H9 (cell line): ENCODE data around the gene ANXA7. TPM values are rescaled to one million over a fixed set of nuclear protein-coding genes. Genes with fewer than 3 reads are reported as not detected.

ENCODE experiments used
- DNase-seq: peaks from one replicate; pipeline ENCODE4 v3.0.0-alpha.2; 2017
- H2AFZ ChIP-seq: one replicate; pipeline ENCODE4 v1.6.1; 2013; ENCODE audit warnings: mild to moderate bottlenecking, low read length, control low read depth, moderate library complexity
- H2AK5ac ChIP-seq: 2 replicates; pipeline ENCODE4 v1.6.1; 2013; ENCODE audit warnings: low read length, control low read depth, mixed read lengths; ENCODE audit not compliant: insufficient read length
- H2BK120ac ChIP-seq: one replicate; pipeline ENCODE4 v1.6.1; 2013; ENCODE audit warnings: low read depth, mild to moderate bottlenecking, low read length, control low read depth, inconsistent platforms; ENCODE audit not compliant: poor library complexity, severe bottlenecking
- H2BK12ac ChIP-seq: 2 replicates; pipeline ENCODE4 v1.6.1; 2013; ENCODE audit warnings: low read length, control low read depth, mixed read lengths, low read depth; ENCODE audit not compliant: insufficient read length
- H2BK15ac ChIP-seq: 2 replicates; pipeline ENCODE4 v1.6.1; 2013; ENCODE audit warnings: low read depth, low read length, control low read depth
- H2BK20ac ChIP-seq: one replicate; pipeline ENCODE4 v1.6.1; 2013; ENCODE audit warnings: low read depth, mild to moderate bottlenecking, low read length, control low read depth, inconsistent platforms; ENCODE audit not compliant: poor library complexity, severe bottlenecking
- H2BK5ac ChIP-seq: 2 replicates; pipeline ENCODE4 v1.6.1; 2013; ENCODE audit warnings: low read length, control low read depth, mixed read lengths; ENCODE audit not compliant: insufficient read length
- H3K14ac ChIP-seq: 2 replicates; pipeline ENCODE4 v1.6.1; 2013; ENCODE audit warnings: low read length, control low read depth; ENCODE audit not compliant: insufficient read depth
- H3K18ac ChIP-seq: 2 replicates; pipeline ENCODE4 v1.6.1; 2013; ENCODE audit warnings: low read depth, mild to moderate bottlenecking, mixed read lengths, low read length, control low read depth; ENCODE audit not compliant: insufficient read length
- H3K23ac ChIP-seq: 2 replicates; pipeline ENCODE4 v1.6.1; 2013; ENCODE audit warnings: low read length, control low read depth, mixed read lengths, low read depth; ENCODE audit not compliant: insufficient read length
- H3K23me2 ChIP-seq: 2 replicates; pipeline ENCODE4 v1.6.1; 2013; ENCODE audit warnings: low read depth, mild to moderate bottlenecking, mixed read lengths, low read length, control low read depth; ENCODE audit not compliant: insufficient read length, poor library complexity, severe bottlenecking
- H3K27ac ChIP-seq: 2 replicates; pipeline ENCODE4 v1.5.1; 2013; ENCODE audit warnings: low read length, control low read depth, mixed read lengths, low read depth; ENCODE audit not compliant: insufficient read length
- H3K27me3 ChIP-seq: 2 replicates; pipeline ENCODE4 v1.6.1; 2013; ENCODE audit warnings: low read length, control low read depth, inconsistent platforms; ENCODE audit not compliant: insufficient read depth
- H3K4ac ChIP-seq: 2 replicates; pipeline ENCODE4 v1.6.1; 2013; ENCODE audit warnings: low read depth, mild to moderate bottlenecking, control low read depth, inconsistent platforms, low read length, moderate library complexity
- H3K4me1 ChIP-seq: 2 replicates; pipeline ENCODE4 v1.6.1; 2013; ENCODE audit warnings: low read length, control low read depth, inconsistent platforms; ENCODE audit not compliant: insufficient read depth
- H3K4me2 ChIP-seq: 2 replicates; pipeline ENCODE4 v1.6.1; 2013; ENCODE audit warnings: low read length, control low read depth, mixed read lengths; ENCODE audit not compliant: insufficient read length, insufficient read depth
- H3K56ac ChIP-seq: 2 replicates; pipeline ENCODE4 v1.6.1; 2013; ENCODE audit warnings: low read depth, mild to moderate bottlenecking, mixed read lengths, low read length, control low read depth; ENCODE audit not compliant: insufficient read length
- H3K79me1 ChIP-seq: 2 replicates; pipeline ENCODE4 v1.6.1; 2013; ENCODE audit warnings: low read depth, mild to moderate bottlenecking, moderate library complexity, low read length, control low read depth, inconsistent platforms; ENCODE audit not compliant: insufficient read depth, poor library complexity, severe bottlenecking
- H3K79me2 ChIP-seq: 2 replicates; pipeline ENCODE4 v1.6.1; 2013; ENCODE audit warnings: low read length, control low read depth, inconsistent platforms; ENCODE audit not compliant: insufficient read depth
- H3K9ac ChIP-seq: 2 replicates; pipeline ENCODE4 v1.6.1; 2013; ENCODE audit warnings: low read length, control low read depth, mixed read lengths; ENCODE audit not compliant: insufficient read length; ENCODE audit errors: extremely low read depth
- H3K9me3 ChIP-seq: one replicate; pipeline ENCODE4 v1.6.1; 2013; ENCODE audit warnings: low read depth, low read length, inconsistent platforms; ENCODE audit not compliant: control insufficient read depth
- H3T11ph ChIP-seq: one replicate; pipeline ENCODE4 v1.6.1; 2013; ENCODE audit warnings: mild to moderate bottlenecking, low read length, control low read depth, inconsistent platforms
- H4K20me1 ChIP-seq: one replicate; pipeline ENCODE4 v1.6.1; 2013; ENCODE audit not compliant: control insufficient read depth, insufficient read length, insufficient read depth
- H4K5ac ChIP-seq: 2 replicates; pipeline ENCODE4 v1.6.1; 2013; ENCODE audit warnings: low read depth, mild to moderate bottlenecking, mixed read lengths, low read length, control low read depth; ENCODE audit not compliant: insufficient read length
- H4K8ac ChIP-seq: replicated peaks from 2 replicates; pipeline ENCODE4 v1.6.1; 2013; ENCODE audit warnings: low read length, control low read depth, mixed read lengths, low read depth; ENCODE audit not compliant: insufficient read length
- H4K91ac ChIP-seq: 2 replicates; pipeline ENCODE4 v1.6.1; 2013; ENCODE audit warnings: low read depth, mild to moderate bottlenecking, moderate library complexity, mixed read lengths, low read length, control low read depth; ENCODE audit not compliant: insufficient read length
- H3K27ac Mint-ChIP-seq, 3 experiments: 2 replicates in 2 of 3; 3 replicates in 1 of 3; pipeline ENCODE4 v1.8.0; 2020 to 2021; ENCODE audit warnings: mixed read lengths in 3 of 3, mild to moderate bottlenecking in 1 of 3, moderate library complexity in 1 of 3
- H3K27me3 Mint-ChIP-seq: 2 replicates; pipeline ENCODE4 v1.8.0; 2021; ENCODE audit warnings: low read depth, mild to moderate bottlenecking, moderate library complexity, mixed read lengths
- H3K36me3 Mint-ChIP-seq, 3 experiments: 2 replicates in 2 of 3; 3 replicates in 1 of 3; pipeline ENCODE4 v1.8.0; 2020 to 2021; ENCODE audit warnings: low read depth in 3 of 3, mixed read lengths in 3 of 3; ENCODE audit not compliant: insufficient read depth in 1 of 3
- H3K4me1 Mint-ChIP-seq, 2 experiments: 2 replicates each; pipeline ENCODE4 v1.8.0; 2020; ENCODE audit warnings: mixed read lengths in 2 of 2
- H3K4me3 Mint-ChIP-seq, 2 experiments: 2 replicates in 1 of 2; 3 replicates in 1 of 2; pipeline ENCODE4 v1.8.0; 2020 to 2021; ENCODE audit warnings: mild to moderate bottlenecking in 2 of 2, mixed read lengths in 2 of 2, moderate library complexity in 1 of 2
- H3K9me3 Mint-ChIP-seq, 2 experiments: 2 replicates in 1 of 2; 3 replicates in 1 of 2; pipeline ENCODE4 v1.8.0; 2020; ENCODE audit warnings: mild to moderate bottlenecking in 2 of 2, mixed read lengths in 2 of 2, moderate library complexity in 1 of 2
- CTCF ChIP-seq: fragments of 200-600 bp; sonication (generic); conservative IDR thresholded peaks from 3 replicates; pipeline ENCODE4 v1.8.0; 2021; ENCODE audit warnings: antibody characterized with exemption, mild to moderate bottlenecking
- WGBS: extraction: QIAGEN DNeasy Blood & Tissue Kit; methylation state at CpG from one replicate; pipeline ENCODE4 v1.1.7; 2013; ENCODE audit warnings: missing lambda C conversion rate, low lambda C conversion rate, mixed read lengths; ENCODE audit not compliant: insufficient read length; ENCODE audit errors: extremely low coverage; 5-methylcytosine and 5-hydroxymethylcytosine counted together
- total RNA-seq: library from RNA; stranded (reverse); gene quantifications from 2 replicates; pipeline ENCODE4 v1.2.1, GENCODE V29; 2021

ANXA7 gene
- total RNA-seq, 1 experiment from 2014 or later: 84.6 TPM

- no peak for DNase-seq
- Mint-ChIP-seq H3K36me3 (peaks cover 0 to 13% (median 3%) of the 10 kb centered on the region in 3 experiments; a peak in 4 of 7 replicates), H3K27me3 (no peaks in the 10 kb centered on the region), H3K27ac (peak overlapping the region in 1 of 3 experiments; percentile 70; a peak in 1 of 7 replicates), H3K4me1 (peaks cover 7 to 15% of the 10 kb centered on the region in 2 experiments), H3K9me3 (peaks cover 0 to 3% of the 10 kb centered on the region in 2 experiments; a peak in 1 of 5 replicates), H3K4me3 (no peak overlapping the region)
- Histone ChIP-seq H3K79me2 (peaks cover 11% of the 10 kb centered on the region; the same call in 1 of the 2 replicates), H3K14ac (no peak overlapping the region), H4K5ac (no peak overlapping the region), H3K4me2 (no peak overlapping the region), H3K9me3 (no peaks in the 10 kb centered on the region), H4K91ac (no peak overlapping the region), H3K79me1 (peaks cover 8% of the 10 kb centered on the region), H3T11ph (no peak overlapping the region), H4K20me1 (no peaks in the 10 kb centered on the region), H2BK5ac (no peak overlapping the region), H2AK5ac (no peak overlapping the region), H4K8ac (no peak overlapping the region), H2BK120ac (no peak overlapping the region), H2BK15ac (no peak overlapping the region), H3K23ac (no peak overlapping the region), H3K27ac (no peak overlapping the region), H3K18ac (no peak overlapping the region), H3K23me2 (no peaks in the 10 kb centered on the region), H3K27me3 (no peaks in the 10 kb centered on the region), H3K4me1 (no peaks in the 10 kb centered on the region), H3K9ac (no peak overlapping the region), H2BK20ac (no peak overlapping the region), H3K56ac (no peak overlapping the region), H3K4ac (no peak overlapping the region), H2BK12ac (no peak overlapping the region), H2AFZ (no peak overlapping the region)
- no peak for TF ChIP-seq CTCF
- WGBS: 100% methylated on average over 1 of the region's 5 CpGs
Measured at GRCh38 chr10:73406846-73407245, 7.0 kb downstream of the ANXA7 start.
